Measurements from ENCODE around the gene C19orf67. TPM values are rescaled to one million over a fixed set of nuclear protein-coding genes. Genes with fewer than 3 reads are reported as not detected.
"Not testable (repeated sequence)": the region's sequence is repeated elsewhere in the genome, so short reads cannot be mapped to it uniquely, and the experiment has no call there.

Gene C19orf67
- total RNA-seq, 1 donor: not detected

DNA sequence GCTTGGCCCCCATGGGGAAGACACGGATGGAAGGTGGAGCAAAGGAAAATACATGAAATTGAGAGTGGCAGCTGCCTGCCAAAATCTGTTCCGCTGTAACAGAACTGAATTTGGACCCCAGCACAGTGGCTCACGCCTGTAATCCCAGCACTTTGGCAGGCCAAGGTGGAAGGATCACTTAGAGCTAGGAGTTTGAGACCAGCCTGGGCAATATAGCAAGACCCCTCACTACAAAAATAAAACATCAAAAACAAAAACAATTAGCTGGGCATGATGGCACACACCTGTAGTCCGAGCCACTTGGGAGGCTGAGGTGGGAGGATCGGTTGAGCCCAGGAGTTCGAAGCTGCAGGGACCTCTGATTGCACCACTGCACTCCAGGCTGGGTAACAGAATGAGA, 33.1 kb downstream of the C19orf67 start:
- no peak for TF ChIP-seq CTCF (IDR thresholded peaks at IDR 0.05; ENCODE audit: insufficient read depth, low read depth, low read length)

GRCh38 chr19:14051980-14052379, 33.6 kb downstream of the C19orf67 start:
- no peak for DNase-seq (ENCODE audit: low read depth)
- no peak for TF ChIP-seq CTCF (IDR thresholded peaks at IDR 0.05; ENCODE audit: insufficient read depth, low read depth, low read length)
- no peak overlapping the region for H3K4me3 ChIP-seq (ENCODE audit: low read depth, low read length)

More for the DNA sequence above, 33.1 kb downstream of the C19orf67 start:
- H3K4me3 ChIP-seq (ENCODE audit: low read depth, low read length): no peak overlapping the region
- no peak for DNase-seq (ENCODE audit: low read depth)

GRCh38 chr19:14050961-14051360, 34.6 kb downstream of the C19orf67 start:
- DNase-seq (ENCODE audit: low read depth); H3K4me3 ChIP-seq (ENCODE audit: low read depth, low read length): not testable (repeated sequence)

DNA sequence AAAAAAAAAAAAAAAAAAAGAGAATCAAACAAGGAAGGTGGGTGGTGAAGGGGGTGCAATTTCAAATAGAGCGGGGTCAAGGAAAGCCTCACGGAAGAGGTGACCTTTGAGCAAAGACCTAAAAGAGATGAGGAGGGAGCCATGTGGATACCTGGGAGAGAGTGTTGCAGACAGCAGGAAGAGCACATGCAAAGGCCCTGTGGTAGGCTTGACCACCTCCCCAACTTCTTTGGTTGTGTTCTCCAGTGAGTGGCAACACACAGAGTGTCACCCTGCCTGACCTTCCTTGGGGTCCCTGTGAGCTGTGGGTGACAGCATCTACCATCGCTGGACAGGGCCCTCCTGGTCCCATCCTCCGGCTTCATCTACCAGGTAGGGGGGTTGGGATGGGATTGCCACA, 35.1 kb downstream of the C19orf67 start:
- no peak for TF ChIP-seq CTCF (IDR thresholded peaks at IDR 0.05; ENCODE audit: insufficient read depth, low read depth, low read length)
- no peak overlapping the region for H3K4me3 ChIP-seq (ENCODE audit: low read depth, low read length)
- DNase-seq (ENCODE audit: low read depth): no peak

GRCh38 chr19:14048443-14049153, 37.0 kb downstream of the C19orf67 start:
- no peak for DNase-seq (ENCODE audit: low read depth)
- peak; percentile 83 for TF ChIP-seq CTCF (IDR thresholded peaks at IDR 0.05; ENCODE audit: insufficient read depth, low read depth, low read length)
- no peak overlapping the region for H3K4me3 ChIP-seq (ENCODE audit: low read depth, low read length)

- not testable (repeated sequence) for H3K4me3 ChIP-seq (ENCODE audit: low read depth, low read length); DNase-seq (ENCODE audit: low read depth)
Observed at GRCh38 chr19:14047866-14048265, 37.7 kb downstream of the C19orf67 start.

DNA sequence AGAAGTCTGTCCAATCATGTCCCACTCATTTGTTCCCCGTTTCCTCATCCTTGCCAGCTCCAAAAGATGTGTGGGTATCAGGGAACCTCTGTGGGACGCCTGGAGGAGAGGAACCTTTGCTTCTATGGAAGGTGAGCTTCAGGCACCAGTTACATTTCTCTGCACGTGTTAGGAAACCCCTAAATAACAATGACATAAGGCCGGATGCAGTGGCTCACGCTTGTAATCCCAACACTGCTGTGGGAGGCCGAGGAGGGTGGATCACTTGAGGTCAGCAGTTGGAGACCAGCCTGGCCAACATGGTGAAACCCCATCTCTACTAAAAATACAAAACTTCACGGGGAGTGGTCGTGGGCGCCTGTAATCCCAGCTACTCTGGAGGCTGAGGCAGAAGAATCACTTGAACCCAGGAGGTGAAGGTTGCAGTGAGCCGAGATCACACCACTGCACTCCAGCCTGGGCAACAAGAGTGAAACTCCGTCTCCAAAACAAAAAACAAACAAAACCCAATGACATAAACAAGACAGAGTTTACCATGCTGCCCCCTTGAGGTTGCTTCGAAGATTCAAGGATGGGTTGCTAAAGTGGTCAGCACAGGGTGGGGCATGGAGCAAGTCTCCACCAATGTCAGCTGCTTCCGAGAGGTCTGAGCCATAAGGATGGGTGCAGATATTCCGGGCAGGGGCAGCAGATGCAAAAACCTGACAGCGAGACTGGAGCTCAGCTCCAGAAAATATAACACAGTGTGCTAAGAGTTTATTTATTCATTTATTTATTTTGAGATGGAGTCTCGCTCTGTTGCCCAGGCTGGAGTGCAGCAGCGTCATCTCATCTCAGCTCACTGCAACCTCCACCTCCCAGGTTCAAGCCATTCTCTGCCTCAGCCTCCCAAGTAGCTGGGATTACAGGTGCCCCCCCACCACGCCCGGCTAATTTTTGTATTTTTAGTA, 42.6 kb downstream of the C19orf67 start:
- peak; percentile 59 for TF ChIP-seq CTCF (IDR thresholded peaks at IDR 0.05; ENCODE audit: insufficient read depth, low read depth, low read length)
- DNase-seq (ENCODE audit: low read depth): peak; percentile 77
- H3K4me3 ChIP-seq (ENCODE audit: low read depth, low read length): not testable (repeated sequence)
